GM12875 (cell line): ENCODE measurements around the gene TEDC1.

Source experiments
- H3K4me3 ChIP-seq: one replicate; pipeline ENCODE4 v1.5.1; 2011; ENCODE audit warnings: low read depth, low read length, control low read depth
- TF ChIP-seq, protein P1 (sequence below): IDR thresholded peaks from 2 replicates; pipeline ENCODE4 v1.5.1; 2011; ENCODE audit warnings: low read depth, mild to moderate bottlenecking, control low read depth, inconsistent platforms, low read length, moderate library complexity, borderline replicate concordance; ENCODE audit not compliant: insufficient read depth

TEDC1 gene

DNA sequence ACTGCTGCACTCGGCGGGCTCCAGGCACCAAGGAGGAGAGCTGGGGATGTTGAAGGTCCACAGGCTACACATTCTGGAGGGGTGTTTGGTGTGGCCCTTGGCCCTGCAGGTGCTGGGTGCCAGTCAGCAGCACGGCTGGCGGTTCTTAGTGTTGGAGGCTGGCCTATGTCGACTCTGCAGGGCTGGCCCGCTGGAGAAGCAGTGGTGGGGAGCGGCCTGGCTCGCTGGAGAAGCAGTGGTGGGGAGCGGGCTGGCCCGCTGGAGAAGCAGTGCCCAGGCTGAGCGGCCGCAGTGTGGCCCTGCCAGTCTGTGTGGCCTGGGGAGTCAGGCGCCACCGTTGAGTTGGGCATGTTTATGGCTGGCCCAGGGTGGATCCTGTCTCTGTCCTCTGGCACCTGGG, 44.1 kb upstream of the TEDC1 start:
- no peak overlapping the region for H3K4me3 ChIP-seq
- TF ChIP-seq, protein P1, sequence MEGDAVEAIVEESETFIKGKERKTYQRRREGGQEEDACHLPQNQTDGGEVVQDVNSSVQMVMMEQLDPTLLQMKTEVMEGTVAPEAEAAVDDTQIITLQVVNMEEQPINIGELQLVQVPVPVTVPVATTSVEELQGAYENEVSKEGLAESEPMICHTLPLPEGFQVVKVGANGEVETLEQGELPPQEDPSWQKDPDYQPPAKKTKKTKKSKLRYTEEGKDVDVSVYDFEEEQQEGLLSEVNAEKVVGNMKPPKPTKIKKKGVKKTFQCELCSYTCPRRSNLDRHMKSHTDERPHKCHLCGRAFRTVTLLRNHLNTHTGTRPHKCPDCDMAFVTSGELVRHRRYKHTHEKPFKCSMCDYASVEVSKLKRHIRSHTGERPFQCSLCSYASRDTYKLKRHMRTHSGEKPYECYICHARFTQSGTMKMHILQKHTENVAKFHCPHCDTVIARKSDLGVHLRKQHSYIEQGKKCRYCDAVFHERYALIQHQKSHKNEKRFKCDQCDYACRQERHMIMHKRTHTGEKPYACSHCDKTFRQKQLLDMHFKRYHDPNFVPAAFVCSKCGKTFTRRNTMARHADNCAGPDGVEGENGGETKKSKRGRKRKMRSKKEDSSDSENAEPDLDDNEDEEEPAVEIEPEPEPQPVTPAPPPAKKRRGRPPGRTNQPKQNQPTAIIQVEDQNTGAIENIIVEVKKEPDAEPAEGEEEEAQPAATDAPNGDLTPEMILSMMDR, result no peak

DNA sequence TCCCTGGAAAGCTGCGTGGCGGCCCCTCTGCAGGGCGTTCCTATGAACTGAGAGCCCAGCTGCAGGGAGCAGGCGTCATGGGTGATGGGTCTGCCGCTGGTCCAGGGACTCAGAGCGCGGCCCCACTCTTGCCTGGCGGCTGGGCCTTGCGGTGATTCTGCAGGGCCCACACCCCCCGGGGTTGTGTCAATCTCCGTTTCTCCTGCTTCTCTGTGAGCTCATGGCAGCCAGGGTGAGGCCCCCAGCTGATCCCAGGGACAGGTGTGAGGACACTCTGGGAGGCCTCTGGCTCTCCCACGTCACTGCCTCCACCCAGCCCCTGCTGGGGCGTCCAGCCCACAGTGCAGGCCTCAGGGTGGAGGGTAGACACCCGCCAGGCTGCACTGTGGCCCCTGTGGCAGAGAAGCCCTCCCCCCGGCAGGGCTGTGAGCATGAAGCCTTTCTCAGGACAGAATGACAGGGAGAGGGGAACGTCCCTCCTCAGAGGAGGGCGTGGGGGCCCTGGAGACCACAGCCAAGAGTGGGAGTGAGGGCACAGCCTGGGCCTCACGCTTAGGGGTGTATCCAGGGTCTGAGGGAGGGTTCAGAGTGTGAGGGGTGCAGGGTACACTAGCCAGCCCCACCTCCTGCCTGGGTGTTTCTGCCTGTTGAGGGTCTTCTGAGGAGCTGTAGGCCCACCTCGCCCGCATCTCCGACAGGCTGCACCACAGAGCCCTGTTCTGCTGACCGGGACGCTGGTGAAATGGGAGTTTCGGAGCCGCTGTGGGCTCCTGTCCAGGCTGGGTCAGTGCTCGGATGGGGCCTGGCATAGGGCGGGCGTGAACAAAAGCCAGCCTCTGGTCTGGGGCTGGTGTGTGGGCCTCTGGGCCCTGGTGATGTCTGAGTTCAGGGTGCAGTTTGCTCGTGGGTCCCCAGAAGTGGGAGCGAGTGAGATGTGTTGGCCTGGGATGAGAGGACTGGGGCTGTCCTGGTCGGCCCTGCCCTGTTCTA, 43.1 kb upstream of the TEDC1 start:
- TF ChIP-seq, protein P1, result no peak
- no peak overlapping the region for H3K4me3 ChIP-seq

DNA sequence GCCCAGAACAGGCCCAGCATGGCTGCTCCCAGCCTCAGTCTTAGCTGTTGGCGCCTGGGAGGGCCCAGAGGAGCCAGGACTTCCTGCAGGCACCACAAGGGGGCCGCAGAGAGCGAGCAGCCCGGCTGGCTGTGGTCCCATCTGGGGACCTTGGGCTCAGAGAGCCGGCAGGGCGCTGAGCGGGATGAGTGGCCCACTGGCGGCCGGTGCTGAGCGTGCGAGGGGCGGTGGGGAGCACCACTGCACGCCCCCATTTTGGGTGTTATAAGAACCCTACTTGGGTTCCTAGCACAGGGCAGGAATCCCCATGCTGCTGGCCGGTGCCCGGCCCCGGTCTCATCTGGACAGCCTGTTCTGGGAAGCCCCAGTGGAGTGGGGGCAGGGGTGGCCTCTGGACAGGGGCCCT, 42.3 kb upstream of the TEDC1 start:
- TF ChIP-seq, protein P1, result peak; percentile 89
- H3K4me3 ChIP-seq, result no peak overlapping the region

DNA sequence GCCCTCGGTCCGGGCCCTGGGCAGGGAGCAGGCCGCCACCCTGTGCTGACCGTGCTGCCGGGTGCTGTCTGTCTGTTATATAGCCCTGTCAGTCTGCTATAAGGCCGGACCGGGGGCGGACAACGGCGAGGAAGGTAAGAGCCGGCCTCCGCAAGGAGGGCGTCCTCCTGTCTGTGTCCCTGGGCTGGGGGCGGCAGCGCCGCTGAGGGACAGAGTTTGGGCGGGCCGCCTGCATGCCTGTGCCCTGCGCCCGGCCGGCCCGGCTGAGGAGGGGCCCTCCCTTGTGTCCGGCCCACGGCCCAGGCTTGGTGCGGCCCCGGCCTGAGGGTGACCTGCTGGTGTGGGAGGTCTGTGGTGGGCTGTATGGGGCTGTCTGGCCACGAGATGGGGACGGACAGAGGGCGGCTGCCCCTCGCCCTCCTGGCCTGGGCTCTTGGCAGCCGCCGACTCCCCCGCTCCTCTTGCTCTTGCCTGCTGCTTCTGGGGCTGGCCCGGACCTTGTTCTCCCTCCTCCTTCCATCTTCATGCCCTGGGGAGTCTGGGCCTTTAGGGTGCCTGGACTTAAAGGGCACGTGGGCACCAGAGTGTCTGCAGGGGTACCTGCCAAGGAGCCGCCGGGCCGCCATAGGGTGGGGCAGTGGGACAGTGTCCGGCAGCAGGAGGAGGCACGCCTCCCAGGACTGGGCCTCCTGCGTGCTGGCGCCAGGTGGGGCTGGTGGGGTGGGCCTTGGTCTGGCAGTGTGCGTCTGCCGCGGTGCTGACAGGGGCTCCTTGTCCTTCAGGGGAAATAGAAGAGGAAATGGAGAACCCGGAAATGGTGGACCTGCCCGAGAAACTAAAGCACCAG, 41.5 kb upstream of the TEDC1 start:
- TF ChIP-seq, protein P1, result no peak

DNA sequence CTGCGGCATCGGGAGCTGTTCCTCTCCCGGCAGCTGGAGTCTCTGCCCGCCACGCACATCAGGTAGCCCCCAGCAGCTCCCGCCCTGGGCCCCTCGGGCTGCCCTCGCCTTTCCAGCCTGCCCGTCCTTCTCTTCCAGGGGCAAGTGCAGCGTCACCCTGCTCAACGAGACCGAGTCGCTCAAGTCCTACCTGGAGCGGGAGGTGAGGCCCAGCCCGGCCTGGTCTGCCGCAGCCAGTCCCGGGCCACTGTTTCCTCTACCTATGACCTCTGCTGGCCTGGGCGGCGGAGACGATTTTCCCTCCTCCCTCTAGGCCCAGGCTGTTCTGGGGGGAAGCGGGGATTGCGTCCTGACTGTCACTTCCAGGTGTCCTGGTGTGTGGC, 40.9 kb upstream of the TEDC1 start:
- H3K4me3 ChIP-seq, result no peak overlapping the region
- TF ChIP-seq, protein P1, result no peak

More for the DNA sequence above, 41.5 kb upstream of the TEDC1 start:
- no peak overlapping the region for H3K4me3 ChIP-seq

DNA sequence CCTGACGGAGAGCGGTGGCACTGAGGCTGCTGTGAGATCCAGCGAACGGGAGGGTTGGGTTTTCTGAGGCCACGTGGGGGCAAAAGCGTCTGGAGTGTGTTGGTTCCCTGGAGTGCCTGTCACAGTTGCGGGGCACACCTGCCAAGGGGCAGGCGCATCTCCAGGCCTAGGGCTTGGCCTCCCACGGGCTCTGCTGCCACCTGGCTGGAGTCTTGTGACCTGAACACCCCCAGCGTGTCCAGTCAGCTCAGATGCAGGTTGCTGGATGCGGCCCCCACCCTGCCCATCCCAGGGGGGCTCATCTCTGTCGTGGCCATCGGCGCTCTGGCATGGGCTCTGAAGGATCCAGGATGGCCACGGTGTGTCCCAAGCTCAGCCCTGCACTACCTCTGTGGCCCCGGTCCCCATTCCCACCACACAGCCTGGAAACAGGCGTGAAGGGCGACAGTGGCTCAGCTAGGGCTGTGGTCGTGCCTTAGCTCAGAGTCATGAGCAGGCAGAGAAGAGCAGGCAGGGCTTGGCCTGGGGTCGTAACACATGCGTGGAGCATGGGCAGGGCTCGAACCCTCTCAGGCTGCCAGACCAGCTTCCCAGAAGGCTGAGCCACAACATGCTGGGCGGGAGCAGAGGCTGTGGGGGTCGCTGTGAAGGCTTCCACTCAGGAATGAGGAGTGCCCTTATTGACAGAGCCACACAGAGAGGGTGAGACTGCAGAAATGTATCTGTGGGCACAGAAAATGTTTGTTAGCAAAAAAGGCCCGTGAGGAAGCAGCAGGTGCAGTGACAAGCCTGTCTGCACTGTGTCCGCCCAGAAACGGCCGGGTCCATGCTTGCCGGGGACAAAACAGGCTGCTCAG, 40.0 kb upstream of the TEDC1 start:
- no peak overlapping the region for H3K4me3 ChIP-seq
- TF ChIP-seq, protein P1, result no peak
